Activated B cell treated with CpG ODN at 0.5 μM for 24 hours (primary cell): ENCODE measurements around the gene MDM4. TPM values are rescaled to one million over a fixed set of nuclear protein-coding genes. Genes with fewer than 3 reads are reported as not detected.

Experiments
- ATAC-seq: fragments of 200-7000 bp; cut with Tn5 transposase; one replicate; pipeline ENCODE4 v1.10.0; 2021; ENCODE audit warnings: low read depth, mild to moderate bottlenecking, moderate library complexity
- CTCF ChIA-PET: fragments of 350-600 bp; sonication (Branson Sonifier 250); formaldehyde crosslinking; loops from one replicate; lab custom pipeline; 2021; ENCODE audit warnings: antibody characterized with exemption; lab: Charles Lee
- POLR2A ChIA-PET: fragments of 350-600 bp; sonication (Branson Sonifier 250); formaldehyde crosslinking; loops from one replicate; lab custom pipeline; 2021; ENCODE audit warnings: antibody characterized with exemption; lab: Charles Lee
- DNase-seq: peaks from one replicate; pipeline ENCODE4 v3.0.0; 2022
- H3K27ac Mint-ChIP-seq: one replicate; pipeline ENCODE4 v1.8.0; 2020; ENCODE audit warnings: mixed read lengths
- H3K27me3 Mint-ChIP-seq: one replicate; pipeline ENCODE4 v1.8.0; 2021; ENCODE audit warnings: mixed read lengths
- H3K36me3 Mint-ChIP-seq: one replicate; pipeline ENCODE4 v1.8.0; 2021; ENCODE audit warnings: low read depth, mixed read lengths
- H3K4me1 Mint-ChIP-seq: one replicate; pipeline ENCODE4 v1.8.0; 2021; ENCODE audit warnings: mixed read lengths
- H3K4me3 Mint-ChIP-seq: one replicate; pipeline ENCODE4 v1.8.0; 2020; ENCODE audit warnings: mild to moderate bottlenecking, mixed read lengths
- H3K9me3 Mint-ChIP-seq: one replicate; pipeline ENCODE4 v1.8.0; 2020; ENCODE audit warnings: mixed read lengths
- intact Hi-C: fragments of 100-400 bp; cut with micrococcal nuclease; formaldehyde crosslinking; loops from one replicate; pipeline ENCODE4 v1.15.1; 2024
- total RNA-seq: library from RNA; stranded (reverse); gene quantifications from 2 replicates; pipeline ENCODE4 v1.2.3, GENCODE V29; 2022
- TF ChIP-seq, protein P1 (sequence below): fragments of 200-600 bp; IDR thresholded peaks from one replicate; pipeline ENCODE4 v1.8.0; 2022; ENCODE audit warnings: antibody characterized with exemption, mild to moderate bottlenecking

MDM4 gene
- total RNA-seq, 1 donor from 2014 or later, result 264 TPM

DNA sequence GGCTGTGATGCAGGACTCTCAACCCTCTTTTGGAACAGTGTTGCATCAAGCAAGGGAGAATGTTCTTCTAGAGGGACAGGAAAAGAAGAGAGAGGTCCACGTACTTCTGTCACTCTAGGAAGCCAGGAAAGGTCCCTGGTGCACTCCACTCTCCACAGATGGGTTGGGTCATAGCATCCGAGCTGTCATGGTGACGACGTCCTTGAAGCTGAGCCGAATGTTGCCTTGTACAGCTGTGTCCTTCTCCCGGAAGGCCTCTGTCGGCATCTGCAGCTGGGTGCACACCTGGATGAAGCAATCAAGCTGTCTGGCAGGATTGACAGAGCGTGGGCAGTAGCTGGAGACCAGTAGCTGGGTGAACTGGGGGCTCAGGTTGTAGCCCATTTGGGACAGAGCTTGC, 12.5 kb downstream of the MDM4 start:
- Mint-ChIP-seq H3K4me1 (peaks cover 41% of the 10 kb centered on the region), H3K27me3 (no peaks in the 10 kb centered on the region), H3K36me3 (peaks cover 82% of the 10 kb centered on the region), H3K4me3 (no peak overlapping the region), H3K27ac (no peak overlapping the region), H3K9me3 (peaks cover 3% of the 10 kb centered on the region)
- DNase-seq (no peak), ATAC-seq (no peak)
- TF ChIP-seq, protein P1, sequence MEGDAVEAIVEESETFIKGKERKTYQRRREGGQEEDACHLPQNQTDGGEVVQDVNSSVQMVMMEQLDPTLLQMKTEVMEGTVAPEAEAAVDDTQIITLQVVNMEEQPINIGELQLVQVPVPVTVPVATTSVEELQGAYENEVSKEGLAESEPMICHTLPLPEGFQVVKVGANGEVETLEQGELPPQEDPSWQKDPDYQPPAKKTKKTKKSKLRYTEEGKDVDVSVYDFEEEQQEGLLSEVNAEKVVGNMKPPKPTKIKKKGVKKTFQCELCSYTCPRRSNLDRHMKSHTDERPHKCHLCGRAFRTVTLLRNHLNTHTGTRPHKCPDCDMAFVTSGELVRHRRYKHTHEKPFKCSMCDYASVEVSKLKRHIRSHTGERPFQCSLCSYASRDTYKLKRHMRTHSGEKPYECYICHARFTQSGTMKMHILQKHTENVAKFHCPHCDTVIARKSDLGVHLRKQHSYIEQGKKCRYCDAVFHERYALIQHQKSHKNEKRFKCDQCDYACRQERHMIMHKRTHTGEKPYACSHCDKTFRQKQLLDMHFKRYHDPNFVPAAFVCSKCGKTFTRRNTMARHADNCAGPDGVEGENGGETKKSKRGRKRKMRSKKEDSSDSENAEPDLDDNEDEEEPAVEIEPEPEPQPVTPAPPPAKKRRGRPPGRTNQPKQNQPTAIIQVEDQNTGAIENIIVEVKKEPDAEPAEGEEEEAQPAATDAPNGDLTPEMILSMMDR, result no peak
- intact Hi-C loops, result no loop called here
- CTCF ChIA-PET, result interaction anchor here (1.2 to 1.9 kb wide), 2 partner anchors 98 to 278 kb away, joined by 5 read pairs; no protein-coding TSS in a partner anchor
- POLR2A ChIA-PET, result interaction anchor here (0.7 to 6.0 kb wide), 2 partner anchors 11 to 22 kb away, joined by 3 to 71 read pairs; partner anchors contain the start of gene MDM4

DNA sequence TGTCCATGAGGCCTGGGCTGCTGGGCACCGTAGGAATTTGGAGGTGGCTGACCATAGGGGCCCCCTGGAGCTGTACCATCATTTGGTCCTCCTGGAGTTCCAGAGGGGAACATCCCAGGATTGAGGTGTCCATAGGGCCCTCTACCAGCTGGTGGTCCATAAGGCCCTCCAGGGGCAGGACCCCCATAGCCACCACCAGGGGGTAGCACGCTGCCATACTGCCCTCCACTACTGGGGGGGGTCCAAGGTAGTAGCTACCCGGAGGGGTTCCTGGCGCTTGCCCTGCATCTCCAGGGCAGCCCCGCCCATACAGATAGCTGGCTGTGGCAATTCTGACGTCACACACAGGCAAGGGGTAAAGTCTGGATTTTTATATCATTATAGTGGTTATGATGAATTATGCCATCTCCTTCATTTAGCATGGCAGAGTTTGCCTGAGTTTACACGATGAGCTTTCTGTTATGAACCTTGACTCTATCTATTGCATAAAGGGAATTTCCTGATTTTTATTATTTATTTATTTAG, 13.2 kb downstream of the MDM4 start:
- peaks cover 35% of the 10 kb centered on the region for H3K4me1 Mint-ChIP-seq
- ChIA-PET POLR2A (interaction anchor here (6.0 kb wide), 1 partner anchor 12 kb away, joined by 71 read pairs; the partner anchor contains the start of gene MDM4), CTCF (interaction anchor here (1.1 to 1.9 kb wide), 2 partner anchors 13 to 278 kb away, joined by 4 to 5 read pairs; partner anchors contain the start of gene MDM4)
- no peaks in the 10 kb centered on the region for H3K9me3 Mint-ChIP-seq
- no peak overlapping the region for H3K27ac Mint-ChIP-seq
- TF ChIP-seq, protein P1, result no peak
- ATAC-seq (no peak), DNase-seq (no peak)
- no peaks in the 10 kb centered on the region for H3K27me3 Mint-ChIP-seq
- intact Hi-C loops, result no loop called here
- peaks cover 84% of the 10 kb centered on the region for H3K36me3 Mint-ChIP-seq
- H3K4me3 Mint-ChIP-seq, result no peak overlapping the region

DNA sequence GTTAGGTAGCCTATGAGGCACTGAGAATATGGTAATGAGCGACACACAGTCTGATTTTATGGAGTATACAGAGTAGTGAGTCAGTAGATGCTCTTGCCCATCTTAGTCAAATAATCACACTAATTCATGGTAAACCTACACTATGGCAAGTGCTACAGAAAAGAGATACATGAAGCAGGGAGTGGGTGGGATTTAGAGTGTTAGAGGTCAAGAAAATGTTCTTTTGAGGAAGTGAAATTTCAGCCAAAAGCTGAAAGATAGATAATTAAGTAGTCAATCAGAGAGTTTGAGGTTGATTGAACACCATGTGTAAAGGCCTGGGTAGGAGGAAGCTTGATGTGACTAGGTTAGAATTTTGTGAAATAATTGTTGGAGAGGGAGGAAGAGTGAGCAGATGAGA, 14.7 kb downstream of the MDM4 start:
- Mint-ChIP-seq H3K9me3 (no peaks in the 10 kb centered on the region), H3K27me3 (no peaks in the 10 kb centered on the region), H3K27ac (peak overlapping the region; percentile 55), H3K4me1 (peaks cover 26% of the 10 kb centered on the region), H3K4me3 (no peak overlapping the region), H3K36me3 (peaks cover 82% of the 10 kb centered on the region)
- peak; percentile 86 for ATAC-seq
- intact Hi-C loops, result loop anchor here (1.0 to 2.0 kb wide), 3 partner anchors 10 to 24 kb away; partner anchors contain the start of gene MDM4
- TF ChIP-seq, protein P1, result no peak
- CTCF ChIA-PET, result interaction anchor here (0.9 to 1.8 kb wide), 8 partner anchors 10 to 276 kb away, joined by 3 to 11 read pairs (median 5); partner anchors contain the start of gene MDM4
- POLR2A ChIA-PET, result interaction anchor here (0.6 to 6.0 kb wide), 11 partner anchors 9 to 777 kb away, joined by 3 to 71 read pairs (median 4); partner anchors contain the start of genes MDM4 and PIK3C2B
- DNase-seq, result no peak

GRCh38 chr1:204532832-204533231, 16.6 kb downstream of the MDM4 start:
- TF ChIP-seq, protein P1, result no peak
- Mint-ChIP-seq H3K9me3 (no peaks in the 10 kb centered on the region), H3K4me1 (peaks cover 28% of the 10 kb centered on the region), H3K27me3 (no peaks in the 10 kb centered on the region), H3K27ac (no peak overlapping the region), H3K4me3 (no peak overlapping the region), H3K36me3 (peaks cover 81% of the 10 kb centered on the region)
- ATAC-seq (no peak), DNase-seq (no peak)
- intact Hi-C loops, result no loop called here
- POLR2A ChIA-PET, result interaction anchor here (0.8 kb wide), 1 partner anchor 26 kb away, joined by 3 read pairs; no protein-coding TSS in a partner anchor
- CTCF ChIA-PET, result no interaction called here

DNA sequence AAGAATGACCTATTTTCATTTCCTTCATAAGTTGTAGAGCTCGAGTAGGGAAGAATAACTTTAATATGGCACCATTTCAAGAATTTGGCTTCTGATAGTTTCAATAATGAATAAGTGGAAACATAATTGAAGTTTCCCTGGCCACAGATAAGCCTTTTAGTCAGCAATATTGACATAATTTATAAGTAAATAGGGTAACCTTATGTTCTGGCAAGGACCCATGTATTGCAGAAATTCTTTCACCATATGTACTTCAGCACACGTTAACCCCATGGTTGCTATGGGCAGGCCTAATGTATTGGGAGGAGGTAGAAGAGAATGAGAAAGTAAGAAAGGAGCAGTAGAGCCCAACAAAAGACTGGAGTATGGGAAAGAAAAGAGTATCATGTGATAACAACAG, 25.4 kb downstream of the MDM4 start:
- no peak for ATAC-seq
- POLR2A ChIA-PET, result interaction anchor here (0.9 kb wide), 1 partner anchor 26 kb away, joined by 5 read pairs; the partner anchor contains the start of gene MDM4
- no peak overlapping the region for H3K4me3 Mint-ChIP-seq
- H3K27ac Mint-ChIP-seq, result no peak overlapping the region
- H3K36me3 Mint-ChIP-seq, result peaks cover 90% of the 10 kb centered on the region
- H3K27me3 Mint-ChIP-seq, result no peaks in the 10 kb centered on the region
- no peaks in the 10 kb centered on the region for H3K9me3 Mint-ChIP-seq
- TF ChIP-seq, protein P1, result no peak
- CTCF ChIA-PET, result no interaction called here
- peaks cover 24% of the 10 kb centered on the region for H3K4me1 Mint-ChIP-seq
- no peak for DNase-seq
- intact Hi-C loops, result no loop called here
